Muscle of leg (tissue), 11 donors: ENCODE measurements around the gene FBH1. TPM values are rescaled to one million over a fixed set of nuclear protein-coding genes. Genes with fewer than 3 reads are reported as not detected.
"Not testable (repeated sequence)": the region's sequence is repeated elsewhere in the genome, so short reads cannot be mapped to it uniquely, and the experiment has no call there.

Experiments used
- DNase-seq: peaks from one replicate; pipeline ENCODE4 v3.0.0; 2013
- H3K27ac ChIP-seq: one replicate; pipeline ENCODE4 v1.5.1; 2013; ENCODE audit warnings: mild to moderate bottlenecking, low read length, control low read depth
- H3K27me3 ChIP-seq: one replicate; pipeline ENCODE4 v1.6.1; 2013; ENCODE audit warnings: low read length; ENCODE audit not compliant: control insufficient read depth, insufficient read depth
- H3K36me3 ChIP-seq: one replicate; pipeline ENCODE4 v1.6.1; 2013; ENCODE audit warnings: low read length; ENCODE audit not compliant: control insufficient read depth, insufficient read depth
- H3K4me1 ChIP-seq: one replicate; pipeline ENCODE4 v1.6.1; 2013; ENCODE audit warnings: low read length; ENCODE audit not compliant: control insufficient read depth, insufficient read depth
- H3K4me3 ChIP-seq: one replicate; pipeline ENCODE4 v1.5.1; 2013; ENCODE audit warnings: low read length, control low read depth
- H3K9me3 ChIP-seq: replicated peaks from 2 replicates; pipeline ENCODE4 v1.6.1; 2013; ENCODE audit warnings: low read depth, low read length; ENCODE audit not compliant: control insufficient read depth
- WGBS: methylation state at CpG from one replicate; pipeline ENCODE4 v1.1.5; 2013; ENCODE audit warnings: missing lambda C conversion rate; ENCODE audit not compliant: insufficient coverage; 5-methylcytosine and 5-hydroxymethylcytosine counted together
- polyA plus RNA-seq, 8 donors: library from polyadenylated mRNA; unstranded; fragments of 120-200 nt; gene quantifications; one replicate each; pipeline versions ENCODE4 v1.2.1 to v1.2.3, GENCODE V29; 2013; ENCODE audit warnings: inconsistent platforms in 1 of 8, low replicate concordance in 1 of 8; ENCODE audit not compliant: insufficient read length in 8 of 8, insufficient read depth in 1 of 8
- total RNA-seq: library from RNA; stranded (reverse); fragments of 120-200 nt; gene quantifications from one replicate; pipeline ENCODE4 v1.2.4, GENCODE V29; 2013

FBH1 gene
- total and polyA plus RNA-seq, 9 donors = 45.8 to 57.7 (median 53.5) TPM

- DNase-seq = no peak
- H3K9me3 ChIP-seq = no peaks in the 10 kb centered on the region
- no peak overlapping the region for H3K27ac ChIP-seq
- no peaks in the 10 kb centered on the region for H3K36me3 ChIP-seq
- H3K4me3 ChIP-seq = no peak overlapping the region
- H3K4me1 ChIP-seq = peaks cover 5% of the 10 kb centered on the region
- 64% methylated on average over 18 of the region's 20 CpGs for WGBS
- H3K27me3 ChIP-seq = no peaks in the 10 kb centered on the region
These were observed 62.8 kb downstream of the FBH1 start for GRCh38 chr10:5952731-5953385.

- H3K27me3 ChIP-seq = no peaks in the 10 kb centered on the region
- H3K4me3 ChIP-seq = no peak overlapping the region
- peaks cover 5% of the 10 kb centered on the region for H3K4me1 ChIP-seq
- no peaks in the 10 kb centered on the region for H3K36me3 ChIP-seq
- 82% methylated on average over 2 of the region's 5 CpGs for WGBS
- no peaks in the 10 kb centered on the region for H3K9me3 ChIP-seq
- H3K27ac ChIP-seq = no peak overlapping the region
- no peak for DNase-seq
These were observed 63.6 kb downstream of the FBH1 start for GRCh38 chr10:5953676-5954075.

- 82% methylated on average over 10 of the region's 17 CpGs for WGBS
- Histone ChIP-seq H3K27ac (no peak overlapping the region), H3K9me3 (no peaks in the 10 kb centered on the region), H3K4me3 (no peak overlapping the region), H3K4me1 (no peaks in the 10 kb centered on the region), H3K36me3 (no peaks in the 10 kb centered on the region), H3K27me3 (no peaks in the 10 kb centered on the region)
- no peak for DNase-seq
These were observed 66.3 kb downstream of the FBH1 start for GRCh38 chr10:5956146-5956936.

- H3K4me1 ChIP-seq = no peaks in the 10 kb centered on the region
- no peak overlapping the region for H3K27ac ChIP-seq
- peak; percentile 18 for DNase-seq
- no peaks in the 10 kb centered on the region for H3K9me3 ChIP-seq
- WGBS = no CpG with 5 or more reads among the region's 2 CpGs
- H3K36me3 ChIP-seq = no peaks in the 10 kb centered on the region
- H3K4me3 ChIP-seq = no peak overlapping the region
- no peaks in the 10 kb centered on the region for H3K27me3 ChIP-seq
These were observed 68.0 kb downstream of the FBH1 start for GRCh38 chr10:5958077-5958476.

- Histone ChIP-seq H3K9me3 (no peaks in the 10 kb centered on the region), H3K4me1 (no peaks in the 10 kb centered on the region), H3K4me3 (no peak overlapping the region), H3K27ac (no peak overlapping the region), H3K27me3 (no peaks in the 10 kb centered on the region), H3K36me3 (no peaks in the 10 kb centered on the region)
- no peak for DNase-seq
- WGBS = 0% methylated on average over 1 of the region's 6 CpGs
These were observed 68.6 kb downstream of the FBH1 start for GRCh38 chr10:5958675-5959074.

GRCh38 chr10:5959142-5959541 lies 69.1 kb downstream of the FBH1 start:
- Histone ChIP-seq H3K27ac (no peak overlapping the region), H3K27me3 (no peaks in the 10 kb centered on the region), H3K4me3 (no peak overlapping the region), H3K9me3 (no peaks in the 10 kb centered on the region), H3K4me1 (no peaks in the 10 kb centered on the region), H3K36me3 (no peaks in the 10 kb centered on the region)
- DNase-seq = no peak
- WGBS = 92% methylated on average over 5 of the region's 5 CpGs

- DNase-seq = no peak
- no peaks in the 10 kb centered on the region for H3K36me3 ChIP-seq
- 90% methylated on average over 6 of the region's 10 CpGs for WGBS
These were observed 69.6 kb downstream of the FBH1 start for GRCh38 chr10:5959581-5960069.

GRCh38 chr10:5960070-5960972 lies 70.3 kb downstream of the FBH1 start:
- no peaks in the 10 kb centered on the region for H3K27me3 ChIP-seq
- H3K27ac ChIP-seq = no peak overlapping the region
- no peaks in the 10 kb centered on the region for H3K4me1 ChIP-seq
- H3K36me3 ChIP-seq = no peaks in the 10 kb centered on the region
- H3K9me3 ChIP-seq = no peaks in the 10 kb centered on the region
- 81% methylated on average over 16 of the region's 18 CpGs for WGBS
- H3K4me3 ChIP-seq = no peak overlapping the region
- no peak for DNase-seq

More at GRCh38 chr10:5959581-5960069, 69.6 kb downstream of the FBH1 start:
- no peaks in the 10 kb centered on the region for H3K9me3 ChIP-seq
- H3K27me3 ChIP-seq = no peaks in the 10 kb centered on the region
- H3K4me1 ChIP-seq = no peaks in the 10 kb centered on the region
- no peak overlapping the region for H3K27ac ChIP-seq
- no peak overlapping the region for H3K4me3 ChIP-seq

- H3K4me3 ChIP-seq, H3K4me1 ChIP-seq, DNase-seq, H3K27me3 ChIP-seq, H3K27ac ChIP-seq, H3K9me3 ChIP-seq, H3K36me3 ChIP-seq: not testable (repeated sequence)
- 98% methylated on average over 6 of the region's 10 CpGs for WGBS
These were observed 70.9 kb downstream of the FBH1 start for GRCh38 chr10:5960973-5961275.
